COLO829 (cell line): ENCODE measurements around the gene RIPOR1.
"Not testable (repeated sequence)": the region's sequence is repeated elsewhere in the genome, so short reads cannot be mapped to it uniquely, and the experiment has no call there.

Source experiments
- DNase-seq: peaks from one replicate; pipeline ENCODE4 v3.0.0; 2012; ENCODE audit warnings: low spot score

Gene RIPOR1

GRCh38 chr16:67516296-67517154, 12.1 kb upstream of the RIPOR1 start:
- peak; percentile 54 for DNase-seq

- no peak for DNase-seq
These were observed 11.5 kb upstream of the RIPOR1 start for GRCh38 chr16:67517155-67517445.

GRCh38 chr16:67517661-67518423, 10.8 kb upstream of the RIPOR1 start:
- no peak for DNase-seq

GRCh38 chr16:67518676-67519075, 10.0 kb upstream of the RIPOR1 start:
- DNase-seq: no peak

GRCh38 chr16:67519242-67519641, 9.4 kb upstream of the RIPOR1 start:
- no peak for DNase-seq

GRCh38 chr16:67521095-67521804, 7.4 kb upstream of the RIPOR1 start:
- peak; percentile 85 for DNase-seq

GRCh38 chr16:67525176-67525860, 3.3 kb upstream of the RIPOR1 start:
- DNase-seq: no peak

- DNase-seq: no peak
These were observed 2.4 kb upstream of the RIPOR1 start for GRCh38 chr16:67526149-67526791.

- peak; percentile 26 for DNase-seq
These were observed 397 bp downstream of the RIPOR1 start for GRCh38 chr16:67528870-67529581.

GRCh38 chr16:67529582-67530012, 968 bp downstream of the RIPOR1 start:
- no peak for DNase-seq

GRCh38 chr16:67530013-67530939, 1.6 kb downstream of the RIPOR1 start:
- DNase-seq: no peak

- DNase-seq: no peak
These were observed 2.6 kb downstream of the RIPOR1 start for GRCh38 chr16:67531247-67531646.

- no peak for DNase-seq
These were observed 4.5 kb downstream of the RIPOR1 start for GRCh38 chr16:67533024-67533560.

GRCh38 chr16:67533987-67534386, 5.4 kb downstream of the RIPOR1 start:
- DNase-seq: not testable (repeated sequence)

GRCh38 chr16:67534431-67534830, 5.8 kb downstream of the RIPOR1 start:
- DNase-seq: no peak

- no peak for DNase-seq
These were observed 6.6 kb downstream of the RIPOR1 start for GRCh38 chr16:67535201-67535600.

- DNase-seq: no peak
These were observed 8.6 kb downstream of the RIPOR1 start for GRCh38 chr16:67537270-67537635.

- no peak for DNase-seq
These were observed 9.3 kb downstream of the RIPOR1 start for GRCh38 chr16:67537636-67538591.
